Ishikawa (cell line): ENCODE data around the gene SLC6A5.

Source experiments
- CEBPB ChIP-seq: IDR thresholded peaks from 2 replicates; pipeline ENCODE4 v1.6.1; 2012
- CREB1 ChIP-seq: IDR thresholded peaks from 2 replicates; pipeline ENCODE4 v1.6.1; 2012; ENCODE audit warnings: low read depth
- EGR1 ChIP-seq: IDR thresholded peaks from 2 replicates; pipeline ENCODE4 v1.6.1; 2012
- EP300 ChIP-seq: IDR thresholded peaks from 2 replicates; pipeline ENCODE4 v1.6.1; 2012; ENCODE audit warnings: borderline replicate concordance
- FOXM1 ChIP-seq: IDR thresholded peaks from 2 replicates; pipeline ENCODE4 v1.6.1; 2012; ENCODE audit warnings: low read depth, borderline replicate concordance
- MAX ChIP-seq: IDR thresholded peaks from 2 replicates; pipeline ENCODE4 v1.6.1; 2012
- NFIC ChIP-seq: IDR thresholded peaks from 2 replicates; pipeline ENCODE4 v1.6.1; 2012
- RAD21 ChIP-seq: IDR thresholded peaks from 2 replicates; pipeline ENCODE4 v1.6.1; 2012; ENCODE audit warnings: low read depth
- REST ChIP-seq: IDR thresholded peaks from 2 replicates; pipeline ENCODE4 v1.6.1; 2012; ENCODE audit warnings: low read depth, mild to moderate bottlenecking
- TAF1 ChIP-seq: IDR thresholded peaks from 2 replicates; pipeline ENCODE4 v1.6.1; 2012; ENCODE audit warnings: low read depth, mild to moderate bottlenecking
- TCF12 ChIP-seq: IDR thresholded peaks from 2 replicates; pipeline ENCODE4 v1.6.1; 2012; ENCODE audit warnings: low read depth
- TEAD4 ChIP-seq: IDR thresholded peaks from 2 replicates; pipeline ENCODE4 v1.6.1; 2012
- USF1 ChIP-seq: IDR thresholded peaks from 2 replicates; pipeline ENCODE4 v1.6.1; 2012
- YY1 ChIP-seq: IDR thresholded peaks from 2 replicates; pipeline ENCODE4 v1.6.1; 2012; ENCODE audit warnings: low read depth
- ZBTB7A ChIP-seq: IDR thresholded peaks from 2 replicates; pipeline ENCODE4 v1.6.1; 2012; ENCODE audit warnings: low read depth

The SLC6A5 gene

GRCh38 chr11:20617346-20618005 is 18.1 kb downstream of the SLC6A5 start:
- no peak for TF ChIP-seq YY1
- TF ChIP-seq TAF1 = no peak
- no peak for TF ChIP-seq REST
- TF ChIP-seq EP300 = no peak
- no peak for TF ChIP-seq RAD21
- TF ChIP-seq NFIC = no peak
- no peak for TF ChIP-seq TCF12
- TF ChIP-seq USF1 = no peak
- no peak for TF ChIP-seq CEBPB
- TF ChIP-seq CREB1 = no peak
- TF ChIP-seq FOXM1 = no peak
- TF ChIP-seq EGR1 = no peak
- TF ChIP-seq ZBTB7A = no peak
- TF ChIP-seq MAX = no peak

GRCh38 chr11:20618083-20618482 is 18.7 kb downstream of the SLC6A5 start:
- TF ChIP-seq YY1 (no peak), REST (no peak), MAX (no peak), NFIC (no peak)

- TF ChIP-seq EP300 (no peak), YY1 (no peak), ZBTB7A (no peak), RAD21 (no peak), NFIC (no peak), REST (no peak), TCF12 (no peak)
Measured at GRCh38 chr11:20620988-20621387, 21.6 kb downstream of the SLC6A5 start.

- TF ChIP-seq CEBPB (no peak), TEAD4 (no peak)
Measured at GRCh38 chr11:20621679-20622078, 22.3 kb downstream of the SLC6A5 start.

GRCh38 chr11:20623252-20623651 is 23.8 kb downstream of the SLC6A5 start:
- TF ChIP-seq EP300 = no peak
- no peak for TF ChIP-seq TAF1
- TF ChIP-seq ZBTB7A = no peak
- no peak for TF ChIP-seq MAX
- TF ChIP-seq FOXM1 = no peak
- no peak for TF ChIP-seq TCF12
- TF ChIP-seq RAD21 = no peak
